Activated CD8-positive, alpha-beta memory T cell treated with anti-CD3 and anti-CD28 coated beads, Interleukin-2, amount 50 U/mL, for 48 hours (primary cell): ENCODE results near the gene RPTOR.

Source experiments
- DNase-seq: peaks from one replicate; pipeline ENCODE4 v3.0.0-alpha.2; 2020

RPTOR gene

GRCh38 chr17:80822700-80823410 lies 278.2 kb downstream of the RPTOR start:
- DNase-seq: no peak

GRCh38 chr17:80824549-80825470 lies 280.2 kb downstream of the RPTOR start:
- DNase-seq: no peak

- no peak for DNase-seq
Observed at GRCh38 chr17:80825471-80826345, 281.1 kb downstream of the RPTOR start.

- no peak for DNase-seq
Observed at GRCh38 chr17:80826346-80826954, 281.8 kb downstream of the RPTOR start.

- DNase-seq: no peak
Observed at GRCh38 chr17:80826955-80827645, 282.5 kb downstream of the RPTOR start.

GRCh38 chr17:80827646-80828643 lies 283.3 kb downstream of the RPTOR start:
- no peak for DNase-seq

GRCh38 chr17:80829166-80829813 lies 284.7 kb downstream of the RPTOR start:
- DNase-seq: no peak

GRCh38 chr17:80830020-80830780 lies 285.6 kb downstream of the RPTOR start:
- DNase-seq: no peak

GRCh38 chr17:80831491-80831890 lies 286.9 kb downstream of the RPTOR start:
- no peak for DNase-seq

- no peak for DNase-seq
Observed at GRCh38 chr17:80832266-80832676, 287.6 kb downstream of the RPTOR start.

- peak; percentile 91 for DNase-seq
Observed at GRCh38 chr17:80832888-80833583, 288.4 kb downstream of the RPTOR start.

GRCh38 chr17:80833952-80834892 lies 289.6 kb downstream of the RPTOR start:
- DNase-seq: no peak

GRCh38 chr17:80834893-80835275 lies 290.2 kb downstream of the RPTOR start:
- no peak for DNase-seq

GRCh38 chr17:80835816-80836657 lies 291.4 kb downstream of the RPTOR start:
- no peak for DNase-seq

- no peak for DNase-seq
Observed at GRCh38 chr17:80836658-80836965, 292.0 kb downstream of the RPTOR start.

- DNase-seq: no peak
Observed at GRCh38 chr17:80836971-80837481, 292.4 kb downstream of the RPTOR start.

GRCh38 chr17:80837711-80838110 lies 293.1 kb downstream of the RPTOR start:
- no peak for DNase-seq
